Body of pancreas (tissue), 4 donors: ENCODE results near the gene WBP2NL. TPM values are rescaled to one million over a fixed set of nuclear protein-coding genes. Genes with fewer than 3 reads are reported as not detected.

Experiments
- ATAC-seq: fragments of 150-250 bp; one replicate; pipeline ENCODE4 v1.9.1; 2016
- DNase-seq, 4 donors: peaks; one replicate each; pipeline ENCODE4 v3.0.0-alpha.2; 2019
- H3K27ac ChIP-seq, 4 donors: fragments of 200-600 bp; sonication (generic); 1 replicate in 3 of 4; 2 replicates in 1 of 4; pipeline versions ENCODE4 v1.5.1 to v1.6.1; 2016 to 2019; ENCODE audit warnings: mild to moderate bottlenecking in 1 of 4, mixed read lengths in 1 of 4, moderate library complexity in 1 of 4
- H3K27me3 ChIP-seq, 2 donors: fragments of 200-600 bp; sonication (generic); one replicate each; pipeline ENCODE4 v1.6.0; 2016; ENCODE audit warnings: mild to moderate bottlenecking in 1 of 2
- H3K36me3 ChIP-seq, 2 donors: fragments of 200-600 bp; sonication (generic); replicated peaks in 1 of 2; 2 replicates each; pipeline ENCODE4 v1.5.1; 2016; ENCODE audit warnings: low read depth in 2 of 2; ENCODE audit not compliant: insufficient read depth in 1 of 2
- H3K4me1 ChIP-seq: fragments of 200-600 bp; sonication (generic); one replicate; pipeline ENCODE4 v1.6.0; 2016
- H3K4me3 ChIP-seq, 2 donors: fragments of 200-600 bp; sonication (generic); 1 replicate in 1 of 2; 2 replicates in 1 of 2; pipeline ENCODE4 v1.5.1; 2016 to 2019
- H3K9me3 ChIP-seq, 3 donors: fragments of 200-600 bp; sonication (generic); 1 replicate in 2 of 3; 2 replicates in 1 of 3; pipeline ENCODE4 v1.5.1; 2016
- POLR2A ChIP-seq, 3 donors: fragments of 450-650 bp; IDR thresholded peaks; one replicate each; pipeline ENCODE4 v1.6.1; 2016; ENCODE audit warnings: antibody characterized with exemption in 3 of 3, mild to moderate bottlenecking in 2 of 3
- WGBS, 2 donors: methylation state at CpG; one replicate each; pipeline ENCODE4 v1.1.5; 2017; 5-methylcytosine and 5-hydroxymethylcytosine counted together
- intact Hi-C: fragments of 100-400 bp; cut with DNase I; formaldehyde crosslinking; loops from one replicate; pipeline ENCODE4 v1.15.1; 2023
- total RNA-seq, 2 donors: library from RNA; depleted of rRNA; stranded (reverse); fragments of >200 nt; gene quantifications; one replicate each; pipeline ENCODE4 v1.1.0, GENCODE V29; 2016
- TF ChIP-seq, protein P1 (sequence below), 7 experiments: fragments of 450-650 bp in 4 of 7; fragments of 200-600 bp in 3 of 7; sonication (generic) in 3 of 7; IDR thresholded peaks; one replicate each; pipeline ENCODE4 v1.5.1; 2016 to 2019; ENCODE audit warnings: antibody characterized with exemption in 7 of 7

The WBP2NL gene
- total RNA-seq, 2 donors from 2014 or later, result 5.2 to 11.2 TPM

DNA sequence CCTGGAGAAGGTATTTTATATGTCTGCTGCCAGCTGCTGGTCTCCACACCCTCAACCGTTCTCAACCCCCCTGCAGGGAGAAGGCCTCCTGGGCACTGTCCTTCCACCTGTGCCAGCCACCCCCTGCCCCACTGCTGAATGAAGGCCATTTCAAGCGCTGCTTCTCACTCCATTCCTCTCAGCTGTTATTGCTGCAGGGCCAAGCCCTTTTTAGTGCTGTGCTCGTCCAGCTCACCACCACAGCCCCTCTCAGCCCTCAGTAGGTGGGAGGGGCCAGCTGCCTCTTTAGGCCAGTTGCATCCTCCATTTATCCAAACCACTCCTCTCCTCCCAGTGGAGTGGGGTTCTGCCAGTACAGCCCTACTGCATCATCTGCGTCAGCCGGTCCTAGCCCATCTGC lies 1.8 kb upstream of the WBP2NL start:
- Histone ChIP-seq H3K4me1 (peaks cover 13% of the 10 kb centered on the region), H3K36me3 (no peaks in the 10 kb centered on the region), H3K27me3 (no peaks in the 10 kb centered on the region), H3K9me3 (no peaks in the 10 kb centered on the region), H3K4me3 (no peak overlapping the region), H3K27ac (no peak overlapping the region)
- ATAC-seq, result no peak
- no peak for DNase-seq
- intact Hi-C loops, result no loop called here
- TF ChIP-seq, protein P1, sequence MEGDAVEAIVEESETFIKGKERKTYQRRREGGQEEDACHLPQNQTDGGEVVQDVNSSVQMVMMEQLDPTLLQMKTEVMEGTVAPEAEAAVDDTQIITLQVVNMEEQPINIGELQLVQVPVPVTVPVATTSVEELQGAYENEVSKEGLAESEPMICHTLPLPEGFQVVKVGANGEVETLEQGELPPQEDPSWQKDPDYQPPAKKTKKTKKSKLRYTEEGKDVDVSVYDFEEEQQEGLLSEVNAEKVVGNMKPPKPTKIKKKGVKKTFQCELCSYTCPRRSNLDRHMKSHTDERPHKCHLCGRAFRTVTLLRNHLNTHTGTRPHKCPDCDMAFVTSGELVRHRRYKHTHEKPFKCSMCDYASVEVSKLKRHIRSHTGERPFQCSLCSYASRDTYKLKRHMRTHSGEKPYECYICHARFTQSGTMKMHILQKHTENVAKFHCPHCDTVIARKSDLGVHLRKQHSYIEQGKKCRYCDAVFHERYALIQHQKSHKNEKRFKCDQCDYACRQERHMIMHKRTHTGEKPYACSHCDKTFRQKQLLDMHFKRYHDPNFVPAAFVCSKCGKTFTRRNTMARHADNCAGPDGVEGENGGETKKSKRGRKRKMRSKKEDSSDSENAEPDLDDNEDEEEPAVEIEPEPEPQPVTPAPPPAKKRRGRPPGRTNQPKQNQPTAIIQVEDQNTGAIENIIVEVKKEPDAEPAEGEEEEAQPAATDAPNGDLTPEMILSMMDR (IDR thresholded peaks at IDR 0.05), result no peak
- TF ChIP-seq POLR2A (IDR thresholded peaks at IDR 0.05), result no peak
- 80 to 82% methylated on average over 5 of the region's 5 CpGs for WGBS, 2 donors

DNA sequence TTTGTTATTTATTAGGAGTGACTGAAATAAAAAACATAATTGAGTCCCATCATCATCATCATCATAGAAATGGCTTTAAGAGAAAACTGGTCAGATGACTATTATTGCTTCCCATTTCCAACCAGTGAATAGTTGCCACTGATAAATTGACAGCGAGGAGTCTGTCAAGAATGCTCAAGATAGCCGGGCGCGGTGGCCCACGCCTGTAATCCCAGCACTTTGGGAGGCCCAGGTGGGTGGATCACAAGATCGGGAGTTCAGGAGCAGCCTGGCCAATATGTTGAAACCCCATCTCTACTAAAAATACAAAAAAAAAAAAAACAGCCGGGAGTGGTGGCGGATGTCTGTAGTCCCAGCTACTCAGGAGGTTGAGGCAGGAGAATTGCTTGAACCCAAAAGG lies 1.9 kb downstream of the WBP2NL start:
- no peaks in the 10 kb centered on the region for H3K9me3 ChIP-seq
- intact Hi-C loops, result no loop called here
- WGBS, 2 donors, result 91 to 95% methylated on average over 8 of the region's 8 CpGs
- no peak for DNase-seq
- H3K27ac ChIP-seq, result no peak overlapping the region
- H3K4me3 ChIP-seq, result no peak overlapping the region
- no peaks in the 10 kb centered on the region for H3K27me3 ChIP-seq
- peaks cover 13% of the 10 kb centered on the region for H3K4me1 ChIP-seq
- ATAC-seq, result no peak
- TF ChIP-seq POLR2A (IDR thresholded peaks at IDR 0.05), result no peak
- TF ChIP-seq, protein P1 (IDR thresholded peaks at IDR 0.05), result no peak
- H3K36me3 ChIP-seq, result no peaks in the 10 kb centered on the region

DNA sequence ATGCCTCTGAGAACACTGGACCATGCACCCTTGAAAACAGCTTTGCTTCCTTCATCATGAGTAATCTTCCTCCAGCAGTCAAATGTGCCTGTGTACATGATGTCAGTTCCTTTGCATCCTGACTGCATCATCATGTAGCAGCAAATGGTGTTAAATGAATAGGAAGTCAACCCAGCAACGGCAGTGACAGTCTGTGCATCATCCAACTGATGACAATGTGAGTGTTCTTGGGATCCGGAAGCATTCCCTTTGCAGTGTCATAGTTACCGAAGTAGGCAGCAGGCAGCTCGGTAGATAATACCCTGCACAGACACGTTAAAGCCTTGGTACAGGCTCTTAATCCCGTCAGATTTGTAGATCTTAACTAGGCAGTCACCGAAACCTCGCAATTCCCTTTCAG lies 2.5 kb downstream of the WBP2NL start:
- intact Hi-C loops, result no loop called here
- peaks cover 13% of the 10 kb centered on the region for H3K4me1 ChIP-seq
- no peak for DNase-seq
- no peak overlapping the region for H3K27ac ChIP-seq
- H3K4me3 ChIP-seq, result no peak overlapping the region
- ATAC-seq, result no peak
- TF ChIP-seq, protein P1 (IDR thresholded peaks at IDR 0.05), result no peak
- no peak for TF ChIP-seq POLR2A (IDR thresholded peaks at IDR 0.05)
- H3K9me3 ChIP-seq, result no peaks in the 10 kb centered on the region
- H3K27me3 ChIP-seq, result no peaks in the 10 kb centered on the region
- 76 to 82% methylated on average over 8 of the region's 8 CpGs for WGBS, 2 donors
- no peaks in the 10 kb centered on the region for H3K36me3 ChIP-seq

DNA sequence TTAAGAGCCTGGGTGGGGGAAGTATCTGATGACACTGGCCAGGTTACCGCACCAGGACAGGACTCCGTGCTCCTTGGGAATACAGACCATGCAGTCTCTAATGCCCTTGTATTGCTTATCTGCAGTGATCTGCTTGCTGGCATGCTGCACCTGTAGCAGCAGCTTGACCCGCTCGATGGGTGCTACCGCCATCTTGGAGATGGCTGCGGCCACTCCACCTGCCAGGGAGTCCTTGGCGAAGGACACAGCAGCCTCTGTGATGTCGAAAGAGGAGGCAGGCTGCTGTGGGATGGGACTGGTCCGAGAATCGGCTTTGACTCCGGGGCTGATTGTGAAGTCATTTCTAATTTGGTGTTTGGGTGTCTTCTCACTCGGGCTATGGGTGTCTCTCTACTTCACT lies 3.1 kb downstream of the WBP2NL start:
- Histone ChIP-seq H3K36me3 (no peaks in the 10 kb centered on the region), H3K4me1 (peaks cover 13% of the 10 kb centered on the region), H3K27me3 (no peaks in the 10 kb centered on the region), H3K4me3 (no peak overlapping the region), H3K9me3 (no peaks in the 10 kb centered on the region), H3K27ac (no peak overlapping the region)
- intact Hi-C loops, result no loop called here
- DNase-seq (no peak), ATAC-seq (no peak)
- 95 to 98% methylated on average over 12 of the region's 12 CpGs for WGBS, 2 donors
- TF ChIP-seq, protein P1 (IDR thresholded peaks at IDR 0.05), result no peak
- no peak for TF ChIP-seq POLR2A (IDR thresholded peaks at IDR 0.05)

DNA sequence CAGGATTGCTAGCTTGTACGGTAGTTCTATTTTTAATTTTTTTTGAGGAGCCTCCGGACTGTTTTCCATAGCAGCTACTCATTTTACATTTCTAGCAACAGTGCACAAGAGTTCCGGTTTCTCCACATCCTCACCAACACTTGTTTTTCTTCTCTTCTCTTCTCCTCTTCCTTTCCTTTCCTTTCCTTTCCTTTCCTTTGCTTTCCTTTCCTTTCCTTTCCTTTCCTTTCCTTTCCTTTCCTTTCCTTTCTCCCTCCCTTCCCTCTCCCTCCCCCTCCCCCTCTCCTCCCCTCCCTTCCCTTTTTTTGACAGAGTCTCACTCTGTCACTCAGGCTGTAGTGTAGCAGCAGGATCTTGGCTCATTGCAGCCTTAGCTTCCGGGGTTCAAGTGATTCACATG lies 9.3 kb downstream of the WBP2NL start:
- DNase-seq (no peak), ATAC-seq (no peak)
- Histone ChIP-seq H3K36me3 (no peaks in the 10 kb centered on the region), H3K9me3 (no peaks in the 10 kb centered on the region), H3K4me3 (no peak overlapping the region), H3K4me1 (no peaks in the 10 kb centered on the region), H3K27ac (no peak overlapping the region), H3K27me3 (no peaks in the 10 kb centered on the region)
- intact Hi-C loops, result no loop called here
- 60 to 68% methylated on average over 4 of the region's 4 CpGs for WGBS, 2 donors
- TF ChIP-seq, protein P1 (IDR thresholded peaks at IDR 0.05), result no peak
- TF ChIP-seq POLR2A (IDR thresholded peaks at IDR 0.05), result no peak
